H1 (cell line): ENCODE measurements around the gene ZFP64.

ENCODE experiments used
- ASH2L ChIP-seq: fragments of 200-600, 300-600 bp; sonication (generic); IDR thresholded peaks from one replicate; pipeline ENCODE4 v1.7.1; 2017; ENCODE audit warnings: low read length
- CEBPB ChIP-seq: IDR thresholded peaks from 2 replicates; pipeline ENCODE4 v1.6.1; 2012; ENCODE audit warnings: low read depth, low read length
- CHD1 ChIP-seq: IDR thresholded peaks from 2 replicates; pipeline ENCODE4 v1.6.1; 2012; ENCODE audit warnings: low read depth, low read length, improper control_type of control experiment
- CTCF ChIP-seq, 3 experiments: IDR thresholded peaks; 1 replicate in 2 of 3; 2 replicates in 1 of 3; pipeline versions ENCODE4 v1.5.1 to v1.6.1; 2011; ENCODE audit warnings: low read length in 3 of 3, mild to moderate bottlenecking in 3 of 3, inconsistent platforms in 2 of 3, low read depth in 1 of 3, moderate library complexity in 1 of 3; ENCODE audit not compliant: insufficient read depth in 1 of 3; ENCODE audit errors: control extremely low read depth in 1 of 3
- EP300 ChIP-seq, 2 experiments: IDR thresholded peaks; 1 replicate in 1 of 2; 2 replicates in 1 of 2; pipeline ENCODE4 v1.6.1; 2011 to 2012; ENCODE audit warnings: low read depth in 2 of 2, low read length in 2 of 2, mild to moderate bottlenecking in 2 of 2, borderline replicate concordance in 1 of 2, inconsistent platforms in 1 of 2, moderate library complexity in 1 of 2
- EZH2 ChIP-seq: fragments of 200-600 bp; sonication (generic); IDR thresholded peaks from 2 replicates; pipeline ENCODE4 v1.7.1; 2012; ENCODE audit warnings: low read depth, mild to moderate bottlenecking, moderate library complexity, low read length, inconsistent platforms; ENCODE audit not compliant: severe bottlenecking
- GTF2F1 ChIP-seq: IDR thresholded peaks from 2 replicates; pipeline ENCODE4 v1.6.1; 2012; ENCODE audit warnings: low read depth, low read length, improper control_type of control experiment, borderline replicate concordance
- KDM1A ChIP-seq: fragments of 200-600, 300-600 bp; sonication (generic); IDR thresholded peaks from 2 replicates; pipeline ENCODE4 v1.7.1; 2016; ENCODE audit warnings: mild to moderate bottlenecking, low read length, borderline replicate concordance
- POLR2A ChIP-seq, 2 experiments: IDR thresholded peaks; 1 replicate in 1 of 2; 2 replicates in 1 of 2; pipeline ENCODE4 v1.6.1; 2011; ENCODE audit warnings: low read depth in 2 of 2, low read length in 2 of 2, mild to moderate bottlenecking in 2 of 2; ENCODE audit errors: control extremely low read depth in 1 of 2
- RAD21 ChIP-seq, 2 experiments: IDR thresholded peaks in 1 of 2; conservative IDR thresholded peaks in 1 of 2; 2 replicates each; pipeline ENCODE4 v1.6.1; 2011; ENCODE audit warnings: low read depth in 2 of 2, low read length in 2 of 2, improper control_type of control experiment in 1 of 2, inconsistent platforms in 1 of 2, mild to moderate bottlenecking in 1 of 2, moderate library complexity in 1 of 2
- TF ChIP-seq, protein P1 (sequence below): IDR thresholded peaks from 2 replicates; pipeline ENCODE4 v1.6.1; 2012; ENCODE audit warnings: inconsistent platforms

DNA sequence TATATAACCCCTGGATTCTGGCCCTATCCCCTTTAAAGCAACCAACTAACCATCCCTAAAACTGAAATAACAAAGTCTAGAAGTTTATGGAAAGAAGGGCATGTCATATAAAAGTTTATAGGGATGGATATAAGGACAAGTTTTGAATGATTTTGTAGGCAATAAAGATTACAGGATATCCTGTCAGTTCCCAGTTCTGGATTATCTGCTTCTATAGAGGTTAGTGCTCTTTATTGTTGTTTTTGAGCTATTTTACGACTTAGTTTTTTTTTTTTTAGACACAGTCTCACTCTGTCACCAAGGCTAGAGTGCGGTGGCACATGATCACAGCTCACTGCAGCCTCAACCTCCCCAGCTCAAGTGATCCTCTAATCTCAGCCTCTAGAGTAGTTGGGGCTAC lies 48.3 kb downstream of the ZFP64 start:
- no peak for TF ChIP-seq CTCF (IDR thresholded peaks at IDR 0.05; ENCODE audit: control extremely low read depth in 1 of 3, insufficient read depth in 1 of 3, low read depth in 1 of 3, low read length in 3 of 3)
- no peak for TF ChIP-seq EP300 (IDR thresholded peaks at IDR 0.05; ENCODE audit: borderline replicate concordance in 1 of 2, low read depth in 2 of 2, low read length in 2 of 2)
- no peak for TF ChIP-seq RAD21 (IDR thresholded peaks at IDR 0.05 in 1 of 2, conservative IDR thresholded peaks at IDR 0.05 in 1 of 2; ENCODE audit: low read depth in 2 of 2, low read length in 2 of 2)
- no peak for TF ChIP-seq KDM1A
- no peak for TF ChIP-seq POLR2A (IDR thresholded peaks at IDR 0.05; ENCODE audit: control extremely low read depth in 1 of 2, low read depth in 2 of 2, low read length in 2 of 2)
- TF ChIP-seq CEBPB = no peak
- TF ChIP-seq, protein P1, sequence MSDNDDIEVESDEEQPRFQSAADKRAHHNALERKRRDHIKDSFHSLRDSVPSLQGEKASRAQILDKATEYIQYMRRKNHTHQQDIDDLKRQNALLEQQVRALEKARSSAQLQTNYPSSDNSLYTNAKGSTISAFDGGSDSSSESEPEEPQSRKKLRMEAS = no peak
- no peak for TF ChIP-seq CHD1
- no peak for TF ChIP-seq GTF2F1
- TF ChIP-seq EZH2 = no peak
- TF ChIP-seq ASH2L = no peak
